HCT116 (cell line): Measurements from ENCODE around the gene MYO5C. TPM values are rescaled to one million over a fixed set of nuclear protein-coding genes. Genes with fewer than 3 reads are reported as not detected.

Experiments used
- ATAC-seq: fragments of 200-7000 bp; cut with Tn5 transposase; 2 replicates; pipeline ENCODE4 v1.9.1; 2020; ENCODE audit warnings: mild to moderate bottlenecking, moderate library complexity
- BruUV-seq: library from RNA; stranded (reverse); fragments of 400-500 nt; replicated peaks from 2 replicates; lab custom pipeline; 2021; lab: Mats Ljungman, UMichigan
- CTCF ChIA-PET: fragments of 300-600 bp; sonication (Branson Sonifier 250); formaldehyde crosslinking; loops from one replicate; lab custom pipeline; 2021; ENCODE audit warnings: antibody characterized with exemption; lab: Charles Lee
- POLR2A ChIA-PET: fragments of 300-600, 350-600 bp; sonication (Branson Sonifier 250); formaldehyde crosslinking; loops from one replicate; lab custom pipeline; 2021; ENCODE audit warnings: antibody characterized with exemption; lab: Charles Lee
- RAD21 ChIA-PET, 2 experiments: fragments of 300-600 bp; sonication (Branson Sonifier 250); formaldehyde crosslinking; loops; one replicate each; lab custom pipeline; 2023; ENCODE audit warnings: low total read pairs in 2 of 2; ENCODE audit not compliant: uncharacterized antibody in 2 of 2, unreplicated experiment in 2 of 2, low non-redundant PET in 1 of 2; lab: Charles Lee
- DNase-seq: peaks from one replicate; pipeline ENCODE4 v3.0.0-alpha.2; 2010; ENCODE audit warnings: low read depth, low spot score
- H2AFZ ChIP-seq: fragments of 200-600 bp; shearing (Covaris generic), sonication (generic); 2 replicates; pipeline ENCODE4 v1.6.1; 2017; ENCODE audit warnings: low read depth, mixed run types, mixed read lengths, antibody characterized with exemption, low read length; ENCODE audit not compliant: poor library complexity, severe bottlenecking
- H3K27ac ChIP-seq: 2 replicates; pipeline ENCODE4 v1.5.1; 2012; ENCODE audit warnings: low read depth, low read length
- H3K27me3 ChIP-seq: fragments of 200-600 bp; sonication (generic); 2 replicates; pipeline ENCODE4 v1.6.1; 2016; ENCODE audit warnings: mixed run types, low read length, mixed read lengths; ENCODE audit not compliant: insufficient read depth
- H3K36me3 ChIP-seq, 2 experiments: fragments of 200-500 bp in 1 of 2; fragments of 200-600 bp in 1 of 2; sonication (Bioruptor generic) in 1 of 2; sonication (generic) in 1 of 2; 2 replicates each; pipeline versions ENCODE4 v1.5.1 to v1.6.1; 2014 to 2016; ENCODE audit warnings: low read length in 2 of 2, inconsistent platforms in 1 of 2, mixed read lengths in 1 of 2, mixed run types in 1 of 2; ENCODE audit not compliant: insufficient read depth in 2 of 2, control insufficient read depth in 1 of 2
- H3K4me1 ChIP-seq, 2 experiments: fragments of 200-600 bp in 1 of 2; sonication (generic) in 1 of 2; 2 replicates each; pipeline versions ENCODE4 v1.5.1 to v1.6.1; 2012 to 2017; ENCODE audit warnings: low read length in 2 of 2, inconsistent platforms in 1 of 2, mild to moderate bottlenecking in 1 of 2, mixed read lengths in 1 of 2, mixed run types in 1 of 2, moderate library complexity in 1 of 2; ENCODE audit not compliant: insufficient read depth in 2 of 2, control insufficient read depth in 1 of 2
- H3K4me2 ChIP-seq: fragments of 200-600 bp; sonication (generic); 2 replicates; pipeline ENCODE4 v1.6.1; 2017; ENCODE audit warnings: mixed run types, low read length, mixed read lengths
- H3K4me3 ChIP-seq, 2 experiments: fragments of 200-600 bp in 1 of 2; sonication (generic) in 1 of 2; replicated peaks in 1 of 2; 2 replicates each; pipeline ENCODE4 v1.5.1; 2011 to 2016; ENCODE audit warnings: low read length in 2 of 2, control low read depth in 1 of 2, low read depth in 1 of 2, mild to moderate bottlenecking in 1 of 2, mixed read lengths in 1 of 2, mixed run types in 1 of 2
- H3K79me2 ChIP-seq: fragments of 200-600 bp; sonication (generic); 2 replicates; pipeline ENCODE4 v1.6.1; 2017; ENCODE audit warnings: mild to moderate bottlenecking, mixed run types, low read length, moderate library complexity, mixed read lengths; ENCODE audit not compliant: insufficient read depth
- H3K9ac ChIP-seq: fragments of 200-600 bp; sonication (generic); 2 replicates; pipeline ENCODE4 v1.6.1; 2016; ENCODE audit warnings: low read length, mixed read lengths
- H3K9me2 ChIP-seq: fragments of 200-600 bp; sonication (generic), shearing (Covaris generic); 2 replicates; pipeline ENCODE4 v1.6.1; 2017; ENCODE audit warnings: mixed run types, mild to moderate bottlenecking, moderate library complexity; ENCODE audit not compliant: insufficient read depth
- H3K9me3 ChIP-seq, 2 experiments: fragments of 200-500 bp in 1 of 2; fragments of 200-600 bp in 1 of 2; sonication (Bioruptor generic) in 1 of 2; sonication (generic) in 1 of 2; 2 replicates each; pipeline ENCODE4 v1.6.1; 2014 to 2017; ENCODE audit warnings: low read length in 2 of 2, mixed read lengths in 2 of 2, inconsistent platforms in 1 of 2, low read depth in 1 of 2, mild to moderate bottlenecking in 1 of 2, mixed run types in 1 of 2, moderate library complexity in 1 of 2; ENCODE audit not compliant: control insufficient read depth in 1 of 2, insufficient read depth in 1 of 2
- H4K20me1 ChIP-seq: fragments of 200-600 bp; sonication (generic), shearing (Covaris generic); 2 replicates; pipeline ENCODE4 v1.6.1; 2017; ENCODE audit warnings: mixed run types, mild to moderate bottlenecking, moderate library complexity; ENCODE audit not compliant: insufficient read depth
- CBX3 ChIP-seq: IDR thresholded peaks from 2 replicates; pipeline ENCODE4 v1.6.1; 2012; ENCODE audit warnings: low read depth
- CEBPB ChIP-seq: IDR thresholded peaks from 2 replicates; pipeline ENCODE4 v1.6.1; 2012; ENCODE audit warnings: low read depth
- ELF1 ChIP-seq: IDR thresholded peaks from 2 replicates; pipeline ENCODE4 v1.6.1; 2012; ENCODE audit warnings: low read depth, borderline replicate concordance
- EZH2 ChIP-seq: fragments of 200-600 bp; sonication (generic); IDR thresholded peaks from 2 replicates; pipeline ENCODE4 v1.6.1; 2017; ENCODE audit warnings: antibody characterized with exemption, mixed run types
- EZH2phosphoT487 ChIP-seq: fragments of 200-600 bp; IDR thresholded peaks from 2 replicates; pipeline ENCODE4 v1.6.1; 2018; ENCODE audit warnings: antibody characterized with exemption, borderline replicate concordance
- FOSL1 ChIP-seq: IDR thresholded peaks from 2 replicates; pipeline ENCODE4 v1.6.1; 2012; ENCODE audit warnings: low read depth
- JUND ChIP-seq: IDR thresholded peaks from 2 replicates; pipeline ENCODE4 v1.6.1; 2012
- POLR2AphosphoS5 ChIP-seq: IDR thresholded peaks from 2 replicates; pipeline ENCODE4 v1.6.1; 2011; ENCODE audit warnings: mild to moderate bottlenecking, low read depth, low read length, moderate library complexity
- RAD21 ChIP-seq: IDR thresholded peaks from 2 replicates; pipeline ENCODE4 v1.6.1; 2012; ENCODE audit warnings: low read depth, mild to moderate bottlenecking
- SIN3A ChIP-seq: IDR thresholded peaks from 2 replicates; pipeline ENCODE4 v1.6.1; 2012; ENCODE audit warnings: low read depth
- SP1 ChIP-seq: IDR thresholded peaks from 2 replicates; pipeline ENCODE4 v1.6.1; 2012; ENCODE audit warnings: low read depth
- TCF7L2 ChIP-seq: IDR thresholded peaks from 2 replicates; pipeline ENCODE4 v1.7.0; 2011; ENCODE audit warnings: borderline replicate concordance, inconsistent platforms; ENCODE audit not compliant: insufficient read depth, insufficient read length; ENCODE audit errors: extremely low read depth
- YY1 ChIP-seq: IDR thresholded peaks from 2 replicates; pipeline ENCODE4 v1.6.1; 2011; ENCODE audit warnings: low read length, low read depth, moderate library complexity, mild to moderate bottlenecking; ENCODE audit not compliant: insufficient replicate concordance; ENCODE audit errors: extremely low read depth
- ZNF274 ChIP-seq: fragments of 200-500 bp; sonication (Bioruptor generic); IDR thresholded peaks from 2 replicates; pipeline ENCODE4 v1.6.1; 2014; ENCODE audit warnings: mild to moderate bottlenecking, low read depth, low read length, inconsistent platforms
- intact Hi-C: fragments of 100-400 bp; cut with micrococcal nuclease; formaldehyde crosslinking; loops from 2 replicates; pipeline ENCODE4 v1.10.0; 2022
- total RNA-seq: library from RNA; stranded (reverse); gene quantifications from one replicate; pipeline ENCODE4 v1.2.1, GENCODE V29; 2021; ENCODE audit not compliant: unreplicated experiment
- TF ChIP-seq, protein P1 (sequence below): IDR thresholded peaks from 2 replicates; pipeline ENCODE4 v1.6.1; 2011; ENCODE audit warnings: mild to moderate bottlenecking, low read length, moderate library complexity; ENCODE audit not compliant: insufficient replicate concordance; ENCODE audit errors: extremely low read depth
- TF ChIP-seq, protein P2 (sequence below): IDR thresholded peaks from 2 replicates; pipeline ENCODE4 v1.6.1; 2012; ENCODE audit warnings: low read depth
- TF ChIP-seq, protein P3 (sequence below), 3 experiments: fragments of 200-600 bp in 1 of 3; sonication (generic) in 1 of 3; IDR thresholded peaks in 2 of 3; conservative IDR thresholded peaks in 1 of 3; 2 replicates each; pipeline ENCODE4 v1.5.1; 2012 to 2017; ENCODE audit warnings: low read depth in 2 of 3, low read length in 2 of 3, antibody characterized with exemption in 1 of 3, borderline replicate concordance in 1 of 3, control low read depth in 1 of 3, mild to moderate bottlenecking in 1 of 3, mixed read lengths in 1 of 3, mixed run types in 1 of 3, moderate library complexity in 1 of 3; ENCODE audit not compliant: insufficient read depth in 1 of 3

Gene MYO5C
- total RNA-seq, 1 experiment from 2014 or later = 34.0 TPM

DNA sequence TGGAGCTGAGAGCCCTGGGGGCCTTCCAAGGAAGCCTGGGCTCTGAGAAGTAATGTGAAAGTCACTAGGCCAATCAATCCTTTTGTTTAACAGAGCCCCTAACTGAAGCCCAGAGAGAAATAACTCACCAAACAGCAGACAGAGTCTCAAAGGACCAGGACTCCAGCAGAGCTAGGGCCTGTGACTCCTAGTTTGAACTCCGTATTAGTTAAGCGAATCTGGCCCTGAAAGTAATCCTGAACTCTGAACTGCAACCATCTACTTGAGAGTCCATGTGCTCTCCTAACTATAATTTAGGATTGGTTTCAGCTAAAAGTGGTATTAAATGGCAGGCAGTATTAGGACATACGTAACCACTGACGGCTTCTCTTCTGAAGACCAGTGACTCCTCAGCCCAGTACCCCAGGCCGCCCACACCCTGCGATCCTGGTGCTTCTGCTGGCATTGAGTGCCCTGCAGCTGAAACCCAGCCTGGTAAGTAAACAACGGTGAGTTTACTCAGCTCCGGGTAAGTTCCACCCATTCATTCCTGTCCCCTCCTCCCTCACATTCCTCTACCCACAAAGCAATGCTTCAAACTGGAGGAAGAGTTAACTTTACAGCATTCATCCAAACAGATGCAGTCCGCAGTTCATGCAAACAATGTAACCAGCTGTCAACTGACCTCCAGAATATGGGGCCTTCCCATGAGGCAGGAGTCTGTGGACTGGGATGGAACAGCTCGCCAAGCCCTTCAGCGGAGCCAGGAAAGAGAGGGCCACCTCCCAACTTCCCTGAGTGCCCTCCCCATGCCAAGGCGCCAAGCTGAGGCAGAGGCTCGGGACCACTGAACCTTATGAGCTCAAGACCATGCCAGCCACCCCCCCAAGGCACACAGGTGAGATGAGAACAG, 7.3 kb downstream of the MYO5C start:
- DNase-seq (no peak), ATAC-seq (peak; percentile 46)
- Histone ChIP-seq H3K9me2 (no peaks in the 10 kb centered on the region), H3K4me1 (peaks cover 7 to 10% of the 10 kb centered on the region in 2 experiments; a peak in 2 of 4 replicates), H4K20me1 (no peaks in the 10 kb centered on the region), H3K27me3 (no peaks in the 10 kb centered on the region), H3K9ac (no peak overlapping the region), H2AFZ (no peak overlapping the region), H3K4me2 (no peak overlapping the region), H3K79me2 (peaks cover 66% of the 10 kb centered on the region), H3K27ac (no peak overlapping the region; the same call in 1 of the 2 replicates), H3K36me3 (no peaks in the 10 kb centered on the region; a peak in 1 of 4 replicates), H3K9me3 (no peaks in the 10 kb centered on the region), H3K4me3 (no peak overlapping the region)
- BruUV-seq = no TSS peak
- ChIA-PET RAD21 (no interaction called here), CTCF (no interaction called here), POLR2A (interaction anchor here (1.1 kb wide), 1 partner anchor 26 kb away, joined by 3 read pairs; no protein-coding TSS in a partner anchor)
- intact Hi-C loops = no loop called here
- no peak for TF ChIP-seq SP1
- no peak for TF ChIP-seq TCF7L2
- TF ChIP-seq, protein P1, sequence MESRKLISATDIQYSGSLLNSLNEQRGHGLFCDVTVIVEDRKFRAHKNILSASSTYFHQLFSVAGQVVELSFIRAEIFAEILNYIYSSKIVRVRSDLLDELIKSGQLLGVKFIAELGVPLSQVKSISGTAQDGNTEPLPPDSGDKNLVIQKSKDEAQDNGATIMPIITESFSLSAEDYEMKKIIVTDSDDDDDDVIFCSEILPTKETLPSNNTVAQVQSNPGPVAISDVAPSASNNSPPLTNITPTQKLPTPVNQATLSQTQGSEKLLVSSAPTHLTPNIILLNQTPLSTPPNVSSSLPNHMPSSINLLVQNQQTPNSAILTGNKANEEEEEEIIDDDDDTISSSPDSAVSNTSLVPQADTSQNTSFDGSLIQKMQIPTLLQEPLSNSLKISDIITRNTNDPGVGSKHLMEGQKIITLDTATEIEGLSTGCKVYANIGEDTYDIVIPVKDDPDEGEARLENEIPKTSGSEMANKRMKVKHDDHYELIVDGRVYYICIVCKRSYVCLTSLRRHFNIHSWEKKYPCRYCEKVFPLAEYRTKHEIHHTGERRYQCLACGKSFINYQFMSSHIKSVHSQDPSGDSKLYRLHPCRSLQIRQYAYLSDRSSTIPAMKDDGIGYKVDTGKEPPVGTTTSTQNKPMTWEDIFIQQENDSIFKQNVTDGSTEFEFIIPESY = no peak
- TF ChIP-seq FOSL1 = no peak
- TF ChIP-seq, protein P2, sequence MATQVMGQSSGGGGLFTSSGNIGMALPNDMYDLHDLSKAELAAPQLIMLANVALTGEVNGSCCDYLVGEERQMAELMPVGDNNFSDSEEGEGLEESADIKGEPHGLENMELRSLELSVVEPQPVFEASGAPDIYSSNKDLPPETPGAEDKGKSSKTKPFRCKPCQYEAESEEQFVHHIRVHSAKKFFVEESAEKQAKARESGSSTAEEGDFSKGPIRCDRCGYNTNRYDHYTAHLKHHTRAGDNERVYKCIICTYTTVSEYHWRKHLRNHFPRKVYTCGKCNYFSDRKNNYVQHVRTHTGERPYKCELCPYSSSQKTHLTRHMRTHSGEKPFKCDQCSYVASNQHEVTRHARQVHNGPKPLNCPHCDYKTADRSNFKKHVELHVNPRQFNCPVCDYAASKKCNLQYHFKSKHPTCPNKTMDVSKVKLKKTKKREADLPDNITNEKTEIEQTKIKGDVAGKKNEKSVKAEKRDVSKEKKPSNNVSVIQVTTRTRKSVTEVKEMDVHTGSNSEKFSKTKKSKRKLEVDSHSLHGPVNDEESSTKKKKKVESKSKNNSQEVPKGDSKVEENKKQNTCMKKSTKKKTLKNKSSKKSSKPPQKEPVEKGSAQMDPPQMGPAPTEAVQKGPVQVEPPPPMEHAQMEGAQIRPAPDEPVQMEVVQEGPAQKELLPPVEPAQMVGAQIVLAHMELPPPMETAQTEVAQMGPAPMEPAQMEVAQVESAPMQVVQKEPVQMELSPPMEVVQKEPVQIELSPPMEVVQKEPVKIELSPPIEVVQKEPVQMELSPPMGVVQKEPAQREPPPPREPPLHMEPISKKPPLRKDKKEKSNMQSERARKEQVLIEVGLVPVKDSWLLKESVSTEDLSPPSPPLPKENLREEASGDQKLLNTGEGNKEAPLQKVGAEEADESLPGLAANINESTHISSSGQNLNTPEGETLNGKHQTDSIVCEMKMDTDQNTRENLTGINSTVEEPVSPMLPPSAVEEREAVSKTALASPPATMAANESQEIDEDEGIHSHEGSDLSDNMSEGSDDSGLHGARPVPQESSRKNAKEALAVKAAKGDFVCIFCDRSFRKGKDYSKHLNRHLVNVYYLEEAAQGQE = no peak
- no peak for TF ChIP-seq JUND
- TF ChIP-seq, protein P3, sequence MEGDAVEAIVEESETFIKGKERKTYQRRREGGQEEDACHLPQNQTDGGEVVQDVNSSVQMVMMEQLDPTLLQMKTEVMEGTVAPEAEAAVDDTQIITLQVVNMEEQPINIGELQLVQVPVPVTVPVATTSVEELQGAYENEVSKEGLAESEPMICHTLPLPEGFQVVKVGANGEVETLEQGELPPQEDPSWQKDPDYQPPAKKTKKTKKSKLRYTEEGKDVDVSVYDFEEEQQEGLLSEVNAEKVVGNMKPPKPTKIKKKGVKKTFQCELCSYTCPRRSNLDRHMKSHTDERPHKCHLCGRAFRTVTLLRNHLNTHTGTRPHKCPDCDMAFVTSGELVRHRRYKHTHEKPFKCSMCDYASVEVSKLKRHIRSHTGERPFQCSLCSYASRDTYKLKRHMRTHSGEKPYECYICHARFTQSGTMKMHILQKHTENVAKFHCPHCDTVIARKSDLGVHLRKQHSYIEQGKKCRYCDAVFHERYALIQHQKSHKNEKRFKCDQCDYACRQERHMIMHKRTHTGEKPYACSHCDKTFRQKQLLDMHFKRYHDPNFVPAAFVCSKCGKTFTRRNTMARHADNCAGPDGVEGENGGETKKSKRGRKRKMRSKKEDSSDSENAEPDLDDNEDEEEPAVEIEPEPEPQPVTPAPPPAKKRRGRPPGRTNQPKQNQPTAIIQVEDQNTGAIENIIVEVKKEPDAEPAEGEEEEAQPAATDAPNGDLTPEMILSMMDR (IDR thresholded peaks at IDR 0.05 in 2 of 3, conservative IDR thresholded peaks at IDR 0.05 in 1 of 3; ENCODE audit: borderline replicate concordance in 1 of 3, insufficient read depth in 1 of 3, low read depth in 2 of 3, low read length in 2 of 3) = no peak
- no peak for TF ChIP-seq EZH2phosphoT487
- no peak for TF ChIP-seq ELF1
- no peak for TF ChIP-seq POLR2AphosphoS5
- no peak for TF ChIP-seq RAD21
- no peak for TF ChIP-seq EZH2
- TF ChIP-seq ZNF274 = no peak
- TF ChIP-seq YY1 = no peak
- TF ChIP-seq CBX3 = no peak
- TF ChIP-seq SIN3A = no peak
- no peak for TF ChIP-seq CEBPB
